Fibroblast of pulmonary artery (primary cell): ENCODE results near the gene ABHD12.

Source experiments
- DNase-seq: peaks from one replicate; pipeline ENCODE4 v3.0.0-alpha.2; 2010; ENCODE audit warnings: low read depth
- H3K4me3 ChIP-seq: replicated peaks from 2 replicates; pipeline ENCODE4 v1.5.1; 2011; ENCODE audit warnings: low read depth, mild to moderate bottlenecking, control low read depth, low read length, moderate library complexity
- CTCF ChIP-seq: IDR thresholded peaks from 2 replicates; pipeline ENCODE4 v1.5.1; 2011; ENCODE audit warnings: mild to moderate bottlenecking, control low read depth, low read length, inconsistent platforms; ENCODE audit errors: missing control alignments

ABHD12 gene

GRCh38 chr20:25288291-25289181 is 102.1 kb downstream of the ABHD12 start:
- no peak for DNase-seq
- no peak overlapping the region for H3K4me3 ChIP-seq
- no peak for TF ChIP-seq CTCF

DNA sequence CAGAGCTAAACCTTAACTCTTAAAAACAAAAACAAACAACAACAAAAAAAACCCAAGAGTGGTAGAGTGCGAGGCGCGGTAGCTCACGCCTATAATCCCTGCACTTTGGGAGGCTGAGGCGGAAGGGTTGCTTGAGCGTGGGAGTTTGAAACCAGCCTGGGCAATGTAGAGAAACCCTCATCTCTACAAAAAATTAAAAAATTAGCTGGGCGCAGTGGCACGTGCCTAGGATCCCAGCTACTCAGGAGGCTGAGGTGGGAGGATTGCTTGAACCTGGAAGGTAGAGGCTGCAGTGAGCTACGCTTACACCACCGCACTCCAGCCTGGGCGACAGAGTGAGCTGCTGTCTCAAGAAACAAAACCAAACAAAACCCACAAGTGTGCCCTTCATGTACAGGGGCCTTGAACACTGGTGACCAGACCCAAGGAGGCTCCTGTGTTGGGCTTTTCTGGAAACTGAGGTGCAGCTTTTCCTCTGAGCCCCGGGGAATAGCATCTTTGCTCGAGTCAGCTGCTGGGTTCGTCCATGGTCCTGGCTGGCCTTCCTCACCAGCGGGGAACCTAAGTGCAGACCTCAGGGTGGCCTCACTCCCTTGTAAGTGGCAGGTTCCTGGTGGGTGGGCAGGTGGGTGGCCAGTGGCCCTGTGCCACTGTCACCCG is 102.9 kb downstream of the ABHD12 start:
- no peak for DNase-seq
- H3K4me3 ChIP-seq: no peak overlapping the region
- TF ChIP-seq CTCF: no peak

- no peak for TF ChIP-seq CTCF
- no peak overlapping the region for H3K4me3 ChIP-seq
- DNase-seq: no peak
Measured at GRCh38 chr20:25286917-25287316, 103.7 kb downstream of the ABHD12 start.

DNA sequence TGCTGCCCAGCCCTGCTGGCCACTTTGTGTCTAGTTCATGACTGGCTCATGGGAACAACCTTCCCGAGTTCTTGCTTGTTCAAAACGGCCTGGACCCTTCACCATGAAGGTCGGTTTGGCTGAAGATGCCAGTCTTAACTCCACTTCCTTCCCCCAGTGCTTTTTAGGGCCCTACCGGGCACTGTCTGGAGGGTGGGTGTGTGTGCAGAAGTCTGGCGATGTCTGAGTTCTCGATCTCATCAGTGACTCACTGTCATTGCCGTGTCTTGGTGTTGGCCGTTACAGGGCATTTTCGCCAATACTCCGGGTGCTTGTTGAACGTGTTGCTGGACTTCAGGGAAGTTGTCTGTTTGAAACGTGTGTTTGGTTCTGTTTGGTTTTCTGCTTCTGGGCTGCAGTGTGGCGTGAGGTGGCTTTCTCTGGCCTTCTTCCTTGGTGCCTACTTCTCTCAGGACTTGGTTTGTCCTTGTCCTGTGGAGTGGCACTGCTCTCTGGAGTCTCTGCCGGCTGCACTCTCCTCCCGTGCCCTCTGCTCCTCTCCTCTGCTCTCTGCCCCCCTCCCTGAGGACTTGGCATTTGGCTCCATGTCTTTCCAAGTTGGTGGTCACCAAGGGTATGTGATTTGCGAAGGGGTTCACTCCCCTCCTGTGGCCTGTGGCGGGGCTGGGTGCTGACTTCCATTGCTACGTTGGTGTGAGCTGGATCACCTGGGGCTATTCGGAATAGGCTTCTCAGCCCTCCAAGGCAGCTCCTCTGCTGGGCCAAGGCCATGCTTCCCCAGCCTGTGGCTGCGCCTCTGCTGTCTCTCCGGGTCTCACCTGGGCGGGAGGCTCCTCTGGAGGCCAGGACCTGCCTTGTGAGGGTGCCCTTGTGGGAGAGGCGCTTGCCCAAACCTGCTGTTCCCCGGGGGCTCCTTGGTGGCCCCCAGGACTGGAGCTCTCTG is 104.5 kb downstream of the ABHD12 start:
- no peak overlapping the region for H3K4me3 ChIP-seq
- no peak for TF ChIP-seq CTCF
- no peak for DNase-seq

DNA sequence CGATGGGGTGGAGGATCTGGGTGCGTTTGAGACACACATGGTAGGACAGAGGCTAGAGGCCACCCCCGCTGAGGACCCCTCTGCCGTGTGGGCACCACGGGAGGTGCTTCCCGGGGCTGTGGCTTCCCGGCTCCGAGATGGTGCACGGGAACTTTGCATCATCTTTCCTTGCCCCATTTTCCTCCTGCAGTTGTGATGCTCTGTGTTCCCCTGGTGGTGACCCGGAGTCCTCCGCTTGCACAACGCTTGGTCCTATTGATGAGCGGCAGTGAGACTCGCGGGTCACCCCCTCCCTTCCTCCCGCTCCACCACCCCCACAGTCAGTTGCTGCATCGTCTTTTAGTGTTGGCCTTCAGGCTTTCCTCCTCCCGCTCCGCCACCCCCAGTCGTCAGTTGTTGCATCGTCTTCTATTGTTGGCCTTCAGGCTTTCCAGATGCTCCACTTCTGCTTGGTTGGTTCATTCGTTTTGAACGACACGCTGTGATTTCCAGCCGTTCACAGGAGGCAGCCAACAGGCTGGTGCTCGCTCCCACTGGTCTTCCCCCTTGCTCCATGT is 105.5 kb downstream of the ABHD12 start:
- no peak for TF ChIP-seq CTCF
- no peak overlapping the region for H3K4me3 ChIP-seq
- DNase-seq: no peak

- H3K4me3 ChIP-seq: no peak overlapping the region
- DNase-seq: no peak
Measured at GRCh38 chr20:25284131-25284601, 106.5 kb downstream of the ABHD12 start.

More at GRCh38 chr20:25284131-25284601, 106.5 kb downstream of the ABHD12 start:
- no peak for TF ChIP-seq CTCF
